LNCaP clone FGC (cell line): ENCODE results near the gene NOSTRIN.

Experiments used
- DNase-seq: peaks from one replicate; pipeline ENCODE4 v3.0.0-alpha.2; 2011; ENCODE audit warnings: low read depth
- H3K4me3 ChIP-seq: 2 replicates; pipeline ENCODE4 v1.5.1; 2011; ENCODE audit warnings: mild to moderate bottlenecking, low read depth, low read length, control low read depth
- TF ChIP-seq, protein P1 (sequence below): IDR thresholded peaks from 2 replicates; pipeline ENCODE4 v1.5.1; 2012; ENCODE audit warnings: mild to moderate bottlenecking; ENCODE audit not compliant: control insufficient read depth, insufficient read depth; ENCODE audit errors: extremely low read depth

NOSTRIN gene

DNA sequence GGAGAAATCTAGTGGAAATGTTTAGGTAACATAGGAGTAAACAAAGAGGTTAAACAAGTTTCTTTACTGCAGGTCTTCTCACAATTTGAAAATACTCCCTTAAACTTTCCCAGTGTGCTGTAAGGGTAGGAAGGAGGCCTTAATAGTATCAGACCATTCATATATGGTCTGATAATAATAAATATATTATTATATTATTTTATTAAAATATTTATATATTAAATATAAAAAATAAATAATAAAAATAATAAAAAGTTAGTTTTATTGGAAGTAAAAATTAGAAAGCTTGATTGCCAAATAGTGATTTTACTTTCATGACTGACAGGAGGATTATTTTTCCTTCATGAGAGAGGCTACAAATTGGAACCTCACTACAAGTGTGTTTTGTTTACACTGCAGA, 7.1 kb downstream of the NOSTRIN start:
- no peak overlapping the region for H3K4me3 ChIP-seq
- no peak for DNase-seq
- TF ChIP-seq, protein P1, sequence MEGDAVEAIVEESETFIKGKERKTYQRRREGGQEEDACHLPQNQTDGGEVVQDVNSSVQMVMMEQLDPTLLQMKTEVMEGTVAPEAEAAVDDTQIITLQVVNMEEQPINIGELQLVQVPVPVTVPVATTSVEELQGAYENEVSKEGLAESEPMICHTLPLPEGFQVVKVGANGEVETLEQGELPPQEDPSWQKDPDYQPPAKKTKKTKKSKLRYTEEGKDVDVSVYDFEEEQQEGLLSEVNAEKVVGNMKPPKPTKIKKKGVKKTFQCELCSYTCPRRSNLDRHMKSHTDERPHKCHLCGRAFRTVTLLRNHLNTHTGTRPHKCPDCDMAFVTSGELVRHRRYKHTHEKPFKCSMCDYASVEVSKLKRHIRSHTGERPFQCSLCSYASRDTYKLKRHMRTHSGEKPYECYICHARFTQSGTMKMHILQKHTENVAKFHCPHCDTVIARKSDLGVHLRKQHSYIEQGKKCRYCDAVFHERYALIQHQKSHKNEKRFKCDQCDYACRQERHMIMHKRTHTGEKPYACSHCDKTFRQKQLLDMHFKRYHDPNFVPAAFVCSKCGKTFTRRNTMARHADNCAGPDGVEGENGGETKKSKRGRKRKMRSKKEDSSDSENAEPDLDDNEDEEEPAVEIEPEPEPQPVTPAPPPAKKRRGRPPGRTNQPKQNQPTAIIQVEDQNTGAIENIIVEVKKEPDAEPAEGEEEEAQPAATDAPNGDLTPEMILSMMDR = no peak

DNA sequence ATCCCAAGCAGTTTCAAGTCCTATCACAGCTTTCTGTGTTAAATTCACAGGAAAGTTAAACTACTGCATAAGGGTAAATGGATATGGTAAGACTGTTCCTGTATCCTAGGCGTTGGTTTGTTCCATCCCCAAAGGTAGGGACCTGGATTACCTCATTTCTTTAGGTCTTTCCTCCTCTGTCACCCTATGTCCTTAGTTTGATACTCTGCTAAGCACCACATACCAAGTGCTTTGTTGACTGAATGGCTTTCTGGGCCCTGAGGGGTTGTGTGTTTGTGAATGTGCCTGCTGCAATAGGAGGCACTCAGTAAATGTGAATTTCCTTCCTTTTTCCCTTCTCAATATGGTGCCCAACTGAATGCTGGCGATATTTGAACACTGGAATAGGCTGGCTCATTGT, 7.8 kb downstream of the NOSTRIN start:
- no peak overlapping the region for H3K4me3 ChIP-seq
- DNase-seq = no peak
- TF ChIP-seq, protein P1 = no peak

DNA sequence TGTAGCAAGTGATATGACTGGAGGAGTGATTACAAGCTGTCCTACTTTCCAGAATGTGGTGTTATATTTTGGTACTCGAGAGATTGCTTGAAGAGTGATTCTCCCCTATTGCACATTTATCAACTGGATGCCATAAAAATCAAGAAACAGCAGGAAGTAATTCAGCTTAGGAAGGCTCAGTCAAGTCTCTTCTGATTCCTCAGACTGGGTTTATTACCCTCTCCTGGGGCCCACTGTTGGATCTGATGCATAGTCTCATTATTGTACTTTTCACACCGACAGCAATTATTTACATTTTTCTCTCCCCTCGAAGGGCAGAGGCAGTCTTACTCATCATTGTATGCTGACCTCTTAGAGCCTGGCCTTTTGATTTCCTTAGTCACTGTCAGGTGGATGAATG, 9.3 kb downstream of the NOSTRIN start:
- no peak overlapping the region for H3K4me3 ChIP-seq
- DNase-seq = no peak
- TF ChIP-seq, protein P1 = no peak

DNA sequence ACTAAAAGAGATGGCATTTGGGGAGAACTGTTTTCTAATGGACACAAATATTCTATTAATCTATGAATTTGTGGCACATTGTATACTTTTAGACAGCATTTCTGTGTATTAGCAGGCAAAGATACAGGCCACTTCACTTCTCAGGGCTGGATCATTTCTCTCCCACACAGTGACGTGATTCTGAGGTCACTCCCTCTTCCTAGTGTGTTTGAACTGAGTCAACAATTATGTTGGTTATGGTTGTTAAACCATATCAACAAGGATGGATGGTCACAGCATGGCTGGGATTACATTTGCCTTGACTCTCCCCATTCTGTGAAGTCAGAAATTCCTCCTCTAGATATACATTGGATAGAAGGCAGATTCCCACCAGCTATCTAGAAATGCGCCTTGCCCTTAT, 11.6 kb downstream of the NOSTRIN start:
- DNase-seq = no peak
- TF ChIP-seq, protein P1 = no peak
- no peak overlapping the region for H3K4me3 ChIP-seq

DNA sequence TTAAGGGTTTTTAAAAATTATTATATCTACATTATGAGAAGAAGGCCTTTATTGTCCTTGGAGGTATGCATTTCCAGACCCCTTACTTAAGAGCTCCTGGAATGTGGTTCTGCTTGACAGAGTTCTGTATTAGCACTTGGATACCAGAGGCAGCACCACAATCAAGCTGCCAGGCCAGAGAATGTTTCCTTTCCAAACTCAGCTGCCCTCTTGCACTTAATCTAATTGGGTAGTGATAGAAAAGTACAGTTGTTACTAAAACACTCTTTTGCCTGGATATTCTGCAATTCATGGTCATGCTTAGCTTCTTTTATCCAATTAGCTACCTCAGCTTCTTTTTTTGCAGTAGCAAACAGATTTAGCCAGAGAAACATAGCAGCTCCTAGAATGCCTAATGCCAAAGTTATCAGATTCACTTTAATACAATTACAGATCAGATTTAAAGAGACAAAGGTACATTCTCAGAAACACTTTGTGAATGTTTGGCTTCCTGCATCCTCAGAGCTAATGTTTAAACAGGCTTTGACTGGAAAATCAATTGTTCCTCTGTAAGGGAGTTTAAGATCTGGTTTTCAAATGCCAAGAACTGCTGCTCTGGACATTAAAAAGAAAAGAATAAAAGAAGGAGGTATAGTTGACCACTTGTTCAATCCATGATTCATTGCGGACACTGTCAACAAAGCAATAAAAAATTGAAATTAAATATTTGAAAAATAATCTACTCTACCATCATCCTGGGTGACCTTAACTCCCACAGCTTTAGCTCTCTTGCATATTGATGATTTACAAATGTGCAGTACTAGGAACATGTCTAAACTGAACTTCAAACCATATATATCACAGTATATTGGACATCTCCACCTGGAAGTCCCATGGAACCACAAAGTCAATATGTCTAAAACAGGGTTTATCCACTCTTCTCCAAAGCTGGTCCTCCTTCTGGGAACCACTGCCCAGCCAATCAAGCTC, 12.8 kb downstream of the NOSTRIN start:
- TF ChIP-seq, protein P1 = no peak
- no peak overlapping the region for H3K4me3 ChIP-seq
- DNase-seq = no peak

DNA sequence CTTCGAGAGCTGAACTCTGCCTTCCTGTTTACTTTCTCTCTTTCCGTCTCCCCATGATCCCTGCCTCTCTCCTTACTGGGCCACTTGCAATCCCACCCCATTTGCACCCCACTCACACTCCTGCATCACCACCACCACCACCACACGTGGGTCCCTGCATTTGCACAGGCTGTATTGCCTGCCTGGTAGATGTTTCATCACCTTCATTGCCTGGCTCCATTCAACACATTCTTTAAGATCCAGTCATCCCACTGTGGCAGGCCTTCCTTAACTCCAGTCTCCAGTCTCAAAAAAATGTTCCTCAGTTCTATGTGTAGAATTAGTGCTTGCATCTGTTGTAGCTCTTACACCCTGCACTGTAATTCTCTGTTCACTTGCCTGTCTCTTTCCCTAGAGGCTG, 13.9 kb downstream of the NOSTRIN start:
- no peak for DNase-seq
- H3K4me3 ChIP-seq = no peak overlapping the region
- TF ChIP-seq, protein P1 = no peak
